HG03520 (cell line): ENCODE measurements around the gene MDM4.

Experiments used
- ATAC-seq: cut with Tn5 transposase; IDR thresholded peaks from one replicate; pipeline ENCODE4 v1.9.1; 2021; ENCODE audit warnings: mild to moderate bottlenecking, moderate library complexity; ENCODE audit not compliant: unreplicated experiment

The MDM4 gene

GRCh38 chr1:204600968-204601367 is 84.8 kb downstream of the MDM4 start:
- no peak for ATAC-seq

- no peak for ATAC-seq
These were observed 85.9 kb downstream of the MDM4 start for GRCh38 chr1:204602111-204602579.

GRCh38 chr1:204602871-204603542 is 86.8 kb downstream of the MDM4 start:
- no peak for ATAC-seq

GRCh38 chr1:204605791-204606190 is 89.6 kb downstream of the MDM4 start:
- no peak for ATAC-seq
